Measurements from ENCODE around the gene RNASEH2B.

- TF ChIP-seq POLR2A (IDR thresholded peaks at IDR 0.05) (no peak), CTCF (IDR thresholded peaks at IDR 0.05) (no peak)
Measured at GRCh38 chr13:51002736-51003135, 93.1 kb downstream of the RNASEH2B start.
